Measurements from ENCODE around the gene PRDM16. TPM values are rescaled to one million over a fixed set of nuclear protein-coding genes. Genes with fewer than 3 reads are reported as not detected.

Gene PRDM16
- total RNA-seq, 1 experiment from 2014 or later, result 0.17 TPM

GRCh38 chr1:3120994-3121393 lies 52.0 kb downstream of the PRDM16 start:
- Histone ChIP-seq H3K4ac (ENCODE audit: low read depth, low read length) (no peak overlapping the region), H3K9me3 (ENCODE audit: control insufficient read depth, low read depth, low read length) (no peaks in the 10 kb centered on the region), H4K5ac (ENCODE audit: insufficient read length, low read depth, low read length) (no peak overlapping the region), H2BK15ac (ENCODE audit: low read depth, low read length) (no peak overlapping the region), H3K23me2 (ENCODE audit: insufficient read length, low read depth, low read length, poor library complexity, severe bottlenecking) (no peaks in the 10 kb centered on the region), H3K18ac (ENCODE audit: insufficient read length, low read depth, low read length) (peak overlapping the region; percentile 2), H2AFZ (ENCODE audit: low read length) (no peak overlapping the region), H3K56ac (ENCODE audit: insufficient read length, low read depth, low read length) (no peak overlapping the region), H4K91ac (ENCODE audit: insufficient read length, low read depth, low read length) (no peak overlapping the region), H3T11ph (ENCODE audit: low read length) (no peak overlapping the region), H3K79me2 (ENCODE audit: insufficient read depth, low read length) (no peaks in the 10 kb centered on the region), H3K79me1 (ENCODE audit: insufficient read depth, low read depth, low read length, poor library complexity, severe bottlenecking) (no peaks in the 10 kb centered on the region), H2AK5ac (ENCODE audit: insufficient read length, low read length) (no peak overlapping the region), H3K14ac (ENCODE audit: insufficient read depth, low read length) (peak overlapping the region; percentile 41; the same call in 1 of the 2 replicates), H3K23ac (ENCODE audit: insufficient read length, low read depth, low read length) (no peak overlapping the region), H3K9ac (ENCODE audit: extremely low read depth, insufficient read length, low read length) (no peak overlapping the region), H2BK5ac (ENCODE audit: insufficient read length, low read length) (no peak overlapping the region), H3K27ac (ENCODE audit: insufficient read length, low read depth, low read length) (no peak overlapping the region), H2BK12ac (ENCODE audit: insufficient read length, low read depth, low read length) (no peak overlapping the region), H3K4me1 (ENCODE audit: insufficient read depth, low read length) (no peaks in the 10 kb centered on the region), H4K20me1 (ENCODE audit: control insufficient read depth, insufficient read depth, insufficient read length) (no peaks in the 10 kb centered on the region), H2BK20ac (ENCODE audit: low read depth, low read length, poor library complexity, severe bottlenecking) (no peak overlapping the region), H3K27me3 (ENCODE audit: insufficient read depth, low read length) (no peaks in the 10 kb centered on the region), H3K4me2 (ENCODE audit: insufficient read depth, insufficient read length, low read length) (no peak overlapping the region), H4K8ac (replicated peaks; ENCODE audit: insufficient read length, low read depth, low read length) (no peak overlapping the region), H2BK120ac (ENCODE audit: low read depth, low read length, poor library complexity, severe bottlenecking) (no peak overlapping the region)
- TF ChIP-seq CTCF (conservative IDR thresholded peaks at IDR 0.05), result no peak
- Mint-ChIP-seq H3K4me3 (no peak overlapping the region), H3K4me1 (peaks cover 8 to 22% of the 10 kb centered on the region in 2 experiments), H3K27me3 (ENCODE audit: low read depth) (no peaks in the 10 kb centered on the region; the same call in 1 of the 2 replicates), H3K27ac (peak overlapping the region in 1 of 3 experiments; percentile 5; a peak in 1 of 7 replicates), H3K36me3 (ENCODE audit: insufficient read depth in 1 of 3, low read depth in 3 of 3) (no peaks in the 10 kb centered on the region), H3K9me3 (no peaks in the 10 kb centered on the region; a peak in 1 of 5 replicates)
- WGBS (ENCODE audit: extremely low coverage, insufficient read length, low lambda C conversion rate), result no CpG with 5 or more reads among the region's 14 CpGs
- no peak for DNase-seq

All from H9 (cell line).